LNCAP (cell line): Measurements from ENCODE around the gene OR1J4.

Experiments used
- TF ChIP-seq, protein P1 (sequence below): fragments of 450-650 bp; IDR thresholded peaks from 2 replicates; pipeline ENCODE4 v1.5.1; 2017; ENCODE audit warnings: mild to moderate bottlenecking

The OR1J4 gene

GRCh38 chr9:122510502-122510901, 8.4 kb upstream of the OR1J4 start, which contains the start of gene OR1J2:
OR1J2 (plus strand) TSS chr9:122510802; CDS start chr9:122510802, 0 bp downstream.
- TF ChIP-seq, protein P1, sequence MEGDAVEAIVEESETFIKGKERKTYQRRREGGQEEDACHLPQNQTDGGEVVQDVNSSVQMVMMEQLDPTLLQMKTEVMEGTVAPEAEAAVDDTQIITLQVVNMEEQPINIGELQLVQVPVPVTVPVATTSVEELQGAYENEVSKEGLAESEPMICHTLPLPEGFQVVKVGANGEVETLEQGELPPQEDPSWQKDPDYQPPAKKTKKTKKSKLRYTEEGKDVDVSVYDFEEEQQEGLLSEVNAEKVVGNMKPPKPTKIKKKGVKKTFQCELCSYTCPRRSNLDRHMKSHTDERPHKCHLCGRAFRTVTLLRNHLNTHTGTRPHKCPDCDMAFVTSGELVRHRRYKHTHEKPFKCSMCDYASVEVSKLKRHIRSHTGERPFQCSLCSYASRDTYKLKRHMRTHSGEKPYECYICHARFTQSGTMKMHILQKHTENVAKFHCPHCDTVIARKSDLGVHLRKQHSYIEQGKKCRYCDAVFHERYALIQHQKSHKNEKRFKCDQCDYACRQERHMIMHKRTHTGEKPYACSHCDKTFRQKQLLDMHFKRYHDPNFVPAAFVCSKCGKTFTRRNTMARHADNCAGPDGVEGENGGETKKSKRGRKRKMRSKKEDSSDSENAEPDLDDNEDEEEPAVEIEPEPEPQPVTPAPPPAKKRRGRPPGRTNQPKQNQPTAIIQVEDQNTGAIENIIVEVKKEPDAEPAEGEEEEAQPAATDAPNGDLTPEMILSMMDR = no peak

DNA sequence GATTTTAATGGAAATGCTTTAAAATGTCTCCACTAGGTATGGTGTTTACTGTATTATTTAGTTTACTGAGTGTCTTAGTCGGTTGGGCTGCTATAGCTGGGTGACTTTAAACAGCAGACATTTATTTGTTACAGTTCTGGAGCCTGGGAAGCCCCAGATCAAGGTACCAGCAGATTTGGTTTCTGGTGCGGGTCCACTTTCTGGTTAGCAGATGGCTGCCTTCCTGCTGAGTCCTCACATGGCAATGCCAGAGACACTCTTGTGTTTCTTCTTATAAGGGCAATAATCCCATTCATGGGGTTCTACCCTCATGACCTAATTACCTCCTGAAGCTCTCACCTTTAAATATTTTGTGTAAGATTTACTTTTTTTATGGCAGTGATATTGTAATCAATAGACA, 715 bp upstream of the OR1J4 start:
- TF ChIP-seq, protein P1 = no peak

GRCh38 chr9:122519376-122519775, 435 bp downstream of the OR1J4 start:
- TF ChIP-seq, protein P1 = no peak

- TF ChIP-seq, protein P1 = no peak
Observed at GRCh38 chr9:122526602-122527001, 7.7 kb downstream of the OR1J4 start.

DNA sequence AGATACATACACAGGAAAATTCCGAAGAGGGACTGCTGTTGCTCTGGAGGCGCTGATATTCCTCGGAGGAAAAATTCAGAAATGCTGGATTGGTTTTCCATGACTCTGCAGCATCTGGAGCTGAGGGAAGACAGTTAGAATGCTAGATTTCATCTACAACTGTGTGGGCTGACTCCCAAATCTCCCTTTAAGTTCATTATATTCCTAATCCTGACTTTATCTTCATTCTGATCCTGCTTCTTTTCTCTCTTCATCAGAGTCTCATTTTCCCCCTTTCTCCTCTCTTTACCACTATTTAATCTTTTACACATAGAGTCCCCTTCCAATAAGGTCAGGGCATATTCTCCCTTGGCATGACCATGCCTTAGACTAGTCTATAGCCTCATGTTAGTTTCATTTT, 8.3 kb downstream of the OR1J4 start, which contains the start of gene OR1N1:
OR1N1 (minus strand) TSS at position 101 of the 400 bp plus-strand sequence; CDS start at position 101, 0 bp downstream.
- TF ChIP-seq, protein P1 = no peak

- TF ChIP-seq, protein P1 = no peak
Observed at GRCh38 chr9:122536134-122536533, 17.2 kb downstream of the OR1J4 start.

GRCh38 chr9:122538757-122539156, 19.8 kb downstream of the OR1J4 start:
- TF ChIP-seq, protein P1 = no peak

GRCh38 chr9:122546196-122546595, 27.3 kb downstream of the OR1J4 start:
- TF ChIP-seq, protein P1 = no peak
